GM19324 (cell line): ENCODE results near the gene ATG7.
"Not testable (repeated sequence)": the region's sequence is repeated elsewhere in the genome, so short reads cannot be mapped to it uniquely, and the experiment has no call there.

ENCODE experiments used
- ATAC-seq: cut with Tn5 transposase; IDR thresholded peaks from one replicate; pipeline ENCODE4 v1.9.1; 2021; ENCODE audit warnings: mild to moderate bottlenecking, moderate library complexity; ENCODE audit not compliant: unreplicated experiment, low FRiP score

The ATG7 gene

GRCh38 chr3:11382146-11382745 is 110.0 kb downstream of the ATG7 start:
- ATAC-seq: no peak

GRCh38 chr3:11384074-11384473 is 111.9 kb downstream of the ATG7 start:
- no peak for ATAC-seq

- no peak for ATAC-seq
These were observed 113.1 kb downstream of the ATG7 start for GRCh38 chr3:11385326-11385725.

- no peak for ATAC-seq
These were observed 113.7 kb downstream of the ATG7 start for GRCh38 chr3:11385891-11386290.

- no peak for ATAC-seq
These were observed 114.4 kb downstream of the ATG7 start for GRCh38 chr3:11386465-11387113.

GRCh38 chr3:11389386-11390268 is 117.4 kb downstream of the ATG7 start:
- ATAC-seq: no peak

- no peak for ATAC-seq
These were observed 118.4 kb downstream of the ATG7 start for GRCh38 chr3:11390411-11391131.

GRCh38 chr3:11391174-11391879 is 119.1 kb downstream of the ATG7 start:
- ATAC-seq: no peak

- ATAC-seq: no peak
These were observed 120.0 kb downstream of the ATG7 start for GRCh38 chr3:11392014-11392859.

- ATAC-seq: no peak
These were observed 120.6 kb downstream of the ATG7 start for GRCh38 chr3:11392860-11393114.

- no peak for ATAC-seq
These were observed 121.2 kb downstream of the ATG7 start for GRCh38 chr3:11393401-11393800.

GRCh38 chr3:11394392-11394791 is 122.2 kb downstream of the ATG7 start:
- ATAC-seq: no peak

- ATAC-seq: no peak
These were observed 128.0 kb downstream of the ATG7 start for GRCh38 chr3:11400213-11400612.

GRCh38 chr3:11401434-11401833 is 129.2 kb downstream of the ATG7 start:
- no peak for ATAC-seq

- no peak for ATAC-seq
These were observed 133.1 kb downstream of the ATG7 start for GRCh38 chr3:11405323-11405722.

- no peak for ATAC-seq
These were observed 135.4 kb downstream of the ATG7 start for GRCh38 chr3:11407644-11408043.

GRCh38 chr3:11408324-11408859 is 136.2 kb downstream of the ATG7 start:
- ATAC-seq: not testable (repeated sequence)

- ATAC-seq: no peak
These were observed 138.4 kb downstream of the ATG7 start for GRCh38 chr3:11410564-11410963.

GRCh38 chr3:11411956-11412355 is 139.8 kb downstream of the ATG7 start:
- no peak for ATAC-seq
